Activated T-cell treated with anti-CD3 and anti-CD28 coated beads, Interleukin-2, amount 50 U/mL, for 1 hour (primary cell): ENCODE results near the gene PRKCSH.
"Not testable (repeated sequence)": the region's sequence is repeated elsewhere in the genome, so short reads cannot be mapped to it uniquely, and the experiment has no call there.

Experiments used
- DNase-seq: peaks from one replicate; pipeline ENCODE4 v3.0.0-alpha.2; 2020

Gene PRKCSH

GRCh38 chr19:11451327-11451870 lies 16.0 kb downstream of the PRKCSH start:
- DNase-seq: no peak

GRCh38 chr19:11451871-11452619 lies 16.6 kb downstream of the PRKCSH start:
- DNase-seq: no peak

- no peak for DNase-seq
Observed at GRCh38 chr19:11452620-11453310, 17.3 kb downstream of the PRKCSH start.

GRCh38 chr19:11453468-11454341 lies 18.3 kb downstream of the PRKCSH start:
- DNase-seq: no peak

- not testable (repeated sequence) for DNase-seq
Observed at GRCh38 chr19:11455233-11455554, 19.8 kb downstream of the PRKCSH start.

GRCh38 chr19:11456659-11457058 lies 21.2 kb downstream of the PRKCSH start:
- no peak for DNase-seq

- DNase-seq: no peak
Observed at GRCh38 chr19:11457115-11457514, 21.7 kb downstream of the PRKCSH start.

- DNase-seq: no peak
Observed at GRCh38 chr19:11457831-11458230, 22.4 kb downstream of the PRKCSH start.

- no peak for DNase-seq
Observed at GRCh38 chr19:11458236-11458900, 22.9 kb downstream of the PRKCSH start.

GRCh38 chr19:11458912-11459311 lies 23.5 kb downstream of the PRKCSH start:
- DNase-seq: not testable (repeated sequence)

- DNase-seq: no peak
Observed at GRCh38 chr19:11460207-11460606, 24.8 kb downstream of the PRKCSH start.

- no peak for DNase-seq
Observed at GRCh38 chr19:11461453-11461852, 26.0 kb downstream of the PRKCSH start.

GRCh38 chr19:11463391-11463790 lies 28.0 kb downstream of the PRKCSH start:
- no peak for DNase-seq

- no peak for DNase-seq
Observed at GRCh38 chr19:11464333-11465265, 29.2 kb downstream of the PRKCSH start.

- DNase-seq: no peak
Observed at GRCh38 chr19:11465600-11465999, 30.2 kb downstream of the PRKCSH start.

GRCh38 chr19:11468266-11468845 lies 32.9 kb downstream of the PRKCSH start:
- DNase-seq: not testable (repeated sequence)

GRCh38 chr19:11473725-11474124 lies 38.3 kb downstream of the PRKCSH start:
- no peak for DNase-seq

- DNase-seq: not testable (repeated sequence)
Observed at GRCh38 chr19:11475343-11475742, 39.9 kb downstream of the PRKCSH start.

GRCh38 chr19:11475861-11476260 lies 40.4 kb downstream of the PRKCSH start:
- no peak for DNase-seq

GRCh38 chr19:11478167-11479089 lies 43.0 kb downstream of the PRKCSH start:
- DNase-seq: no peak
